Gastroesophageal sphincter (tissue), 3 donors: ENCODE measurements around the gene RUFY2.

ENCODE experiments used
- POLR2A ChIP-seq, 2 donors: fragments of 450-650 bp; IDR thresholded peaks; one replicate each; pipeline ENCODE4 v1.6.1; 2017; ENCODE audit warnings: antibody characterized with exemption in 2 of 2, mild to moderate bottlenecking in 2 of 2, moderate library complexity in 1 of 2
- TF ChIP-seq, protein P1 (sequence below), 4 experiments: fragments of 200-600 bp in 2 of 4; fragments of 450-650 bp in 2 of 4; sonication (generic) in 1 of 4; IDR thresholded peaks; one replicate each; pipeline ENCODE4 v1.5.1; 2017 to 2019; ENCODE audit warnings: antibody characterized with exemption in 4 of 4, mild to moderate bottlenecking in 2 of 4, moderate library complexity in 2 of 4

GRCh38 chr10:68446179-68446578, 39.1 kb upstream of the RUFY2 start:
- TF ChIP-seq, protein P1, sequence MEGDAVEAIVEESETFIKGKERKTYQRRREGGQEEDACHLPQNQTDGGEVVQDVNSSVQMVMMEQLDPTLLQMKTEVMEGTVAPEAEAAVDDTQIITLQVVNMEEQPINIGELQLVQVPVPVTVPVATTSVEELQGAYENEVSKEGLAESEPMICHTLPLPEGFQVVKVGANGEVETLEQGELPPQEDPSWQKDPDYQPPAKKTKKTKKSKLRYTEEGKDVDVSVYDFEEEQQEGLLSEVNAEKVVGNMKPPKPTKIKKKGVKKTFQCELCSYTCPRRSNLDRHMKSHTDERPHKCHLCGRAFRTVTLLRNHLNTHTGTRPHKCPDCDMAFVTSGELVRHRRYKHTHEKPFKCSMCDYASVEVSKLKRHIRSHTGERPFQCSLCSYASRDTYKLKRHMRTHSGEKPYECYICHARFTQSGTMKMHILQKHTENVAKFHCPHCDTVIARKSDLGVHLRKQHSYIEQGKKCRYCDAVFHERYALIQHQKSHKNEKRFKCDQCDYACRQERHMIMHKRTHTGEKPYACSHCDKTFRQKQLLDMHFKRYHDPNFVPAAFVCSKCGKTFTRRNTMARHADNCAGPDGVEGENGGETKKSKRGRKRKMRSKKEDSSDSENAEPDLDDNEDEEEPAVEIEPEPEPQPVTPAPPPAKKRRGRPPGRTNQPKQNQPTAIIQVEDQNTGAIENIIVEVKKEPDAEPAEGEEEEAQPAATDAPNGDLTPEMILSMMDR (IDR thresholded peaks at IDR 0.05) = no peak
- TF ChIP-seq POLR2A (IDR thresholded peaks at IDR 0.05) = no peak
